Measurements from ENCODE around the gene RGS5.

DNA sequence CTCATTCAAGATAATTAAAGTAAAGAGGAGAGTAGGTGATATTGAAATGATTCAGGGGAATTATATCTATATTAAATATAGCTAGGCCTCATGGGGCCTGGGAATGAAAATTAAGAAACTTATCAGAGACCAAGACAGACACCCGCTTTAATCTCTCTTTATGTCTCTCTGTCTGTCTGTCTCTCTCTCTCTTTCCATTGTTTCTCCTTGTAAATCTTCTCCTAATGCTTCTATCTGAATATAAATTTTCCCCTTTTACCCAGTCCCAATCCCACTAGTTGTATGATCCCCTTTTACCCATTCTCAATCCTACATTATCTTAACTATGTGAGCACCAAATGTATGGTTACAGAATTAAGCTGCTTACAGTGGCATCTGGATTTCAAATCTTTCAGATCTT, 61.2 kb downstream of the RGS5 start:
- TF ChIP-seq EZH2 (IDR thresholded peaks at IDR 0.05; ENCODE audit: low read depth) (no peak), CTCF (conservative IDR thresholded peaks at IDR 0.05) (no peak)

Measured in PC-9 (cell line).